ENCODE data around the gene EIF4EBP3.

EIF4EBP3 gene

DNA sequence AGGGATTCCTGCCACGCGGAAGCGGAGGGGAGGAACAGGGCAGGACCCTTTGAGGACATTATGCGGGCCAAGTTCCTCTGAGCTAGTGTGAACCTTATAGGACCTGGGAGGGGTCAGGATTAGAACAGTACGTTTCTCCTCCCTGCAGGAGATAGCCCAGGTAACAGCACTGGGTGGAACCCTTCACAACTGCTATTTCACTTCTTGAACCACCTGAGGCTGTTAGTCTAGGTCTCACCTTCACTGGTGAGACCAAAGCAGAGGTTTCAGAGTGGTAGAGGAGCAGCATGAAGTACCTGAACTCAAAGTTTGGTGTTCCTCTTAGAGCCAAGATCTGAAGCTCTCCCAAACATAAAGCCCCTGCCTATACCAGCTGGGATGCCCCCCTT lies 832 bp downstream of the EIF4EBP3 start:
- no peak for DNase-seq (ENCODE audit: low spot score)
- in situ Hi-C loops (cut with MboI; ENCODE audit: low pct_unique_long_range_greater_than_20kb, low sequenced_read_pairs, unreplicated experiment) = no loop called here
- TF ChIP-seq, protein P1, sequence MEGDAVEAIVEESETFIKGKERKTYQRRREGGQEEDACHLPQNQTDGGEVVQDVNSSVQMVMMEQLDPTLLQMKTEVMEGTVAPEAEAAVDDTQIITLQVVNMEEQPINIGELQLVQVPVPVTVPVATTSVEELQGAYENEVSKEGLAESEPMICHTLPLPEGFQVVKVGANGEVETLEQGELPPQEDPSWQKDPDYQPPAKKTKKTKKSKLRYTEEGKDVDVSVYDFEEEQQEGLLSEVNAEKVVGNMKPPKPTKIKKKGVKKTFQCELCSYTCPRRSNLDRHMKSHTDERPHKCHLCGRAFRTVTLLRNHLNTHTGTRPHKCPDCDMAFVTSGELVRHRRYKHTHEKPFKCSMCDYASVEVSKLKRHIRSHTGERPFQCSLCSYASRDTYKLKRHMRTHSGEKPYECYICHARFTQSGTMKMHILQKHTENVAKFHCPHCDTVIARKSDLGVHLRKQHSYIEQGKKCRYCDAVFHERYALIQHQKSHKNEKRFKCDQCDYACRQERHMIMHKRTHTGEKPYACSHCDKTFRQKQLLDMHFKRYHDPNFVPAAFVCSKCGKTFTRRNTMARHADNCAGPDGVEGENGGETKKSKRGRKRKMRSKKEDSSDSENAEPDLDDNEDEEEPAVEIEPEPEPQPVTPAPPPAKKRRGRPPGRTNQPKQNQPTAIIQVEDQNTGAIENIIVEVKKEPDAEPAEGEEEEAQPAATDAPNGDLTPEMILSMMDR (IDR thresholded peaks at IDR 0.05; ENCODE audit: extremely low read depth, insufficient read depth, missing control alignments) = no peak

DNA sequence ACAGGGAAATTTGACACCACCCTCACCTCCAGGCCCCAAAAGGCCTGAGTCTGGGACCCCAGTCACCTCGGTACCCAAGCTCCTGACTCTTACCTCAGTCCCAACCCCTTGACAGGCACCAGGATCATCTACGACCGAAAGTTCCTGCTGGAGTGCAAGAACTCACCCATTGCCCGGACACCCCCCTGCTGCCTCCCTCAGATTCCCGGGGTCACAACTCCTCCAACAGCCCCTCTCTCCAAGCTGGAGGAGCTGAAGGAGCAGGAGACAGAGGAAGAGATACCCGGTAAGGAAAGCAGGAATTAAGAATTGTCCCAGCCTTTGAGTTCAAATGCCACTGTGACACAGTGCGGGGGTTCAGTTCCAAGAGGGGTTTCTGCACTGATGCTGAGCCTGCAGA lies 1.3 kb downstream of the EIF4EBP3 start:
- in situ Hi-C loops (cut with MboI; ENCODE audit: low pct_unique_long_range_greater_than_20kb, low sequenced_read_pairs, unreplicated experiment) = no loop called here
- no peak for DNase-seq (ENCODE audit: low spot score)
- TF ChIP-seq, protein P1 (IDR thresholded peaks at IDR 0.05; ENCODE audit: extremely low read depth, insufficient read depth, missing control alignments) = no peak

DNA sequence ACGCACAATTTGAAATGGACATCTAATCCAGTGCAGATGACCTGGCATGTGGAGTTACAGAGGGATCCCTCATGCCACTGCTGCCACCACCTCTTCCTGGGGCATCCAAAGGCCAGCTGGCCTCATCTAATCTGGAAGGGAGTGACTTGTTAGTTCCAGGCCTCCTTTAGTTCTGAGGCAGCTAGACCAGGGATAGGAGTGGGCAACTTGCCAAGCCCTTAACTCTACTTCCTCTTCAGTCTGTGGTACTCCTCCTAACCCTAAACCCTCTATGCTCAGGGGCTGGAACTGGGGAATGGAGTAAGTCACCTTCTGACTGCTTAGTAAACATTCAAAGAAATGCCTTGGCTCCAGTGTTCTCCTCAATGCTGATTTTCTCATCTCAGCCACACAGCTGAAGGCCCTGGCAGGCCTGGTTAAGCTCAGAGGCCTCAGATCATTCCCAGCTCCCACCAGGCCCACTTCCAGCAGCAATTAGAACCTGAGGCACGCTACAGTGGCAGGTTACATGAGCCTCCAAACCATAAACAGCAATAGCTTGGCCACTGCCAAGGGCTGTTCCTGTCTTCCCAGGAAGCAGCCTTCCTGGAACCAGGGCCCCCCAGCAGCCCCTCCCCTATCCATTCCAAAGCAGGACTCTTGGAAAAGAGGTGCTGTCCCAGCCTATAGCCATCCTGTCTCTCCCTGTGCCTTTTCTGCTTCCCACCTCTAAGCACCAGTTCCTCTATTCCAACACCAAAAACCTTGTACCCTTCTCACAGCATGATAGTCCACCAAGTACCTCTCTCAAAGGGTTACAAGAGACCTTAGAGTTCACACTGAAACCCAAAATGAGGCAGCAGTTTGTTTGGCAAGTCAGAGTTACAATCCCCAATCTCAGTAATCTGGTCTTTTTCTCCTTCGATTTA lies 2.0 kb downstream of the EIF4EBP3 start:
- in situ Hi-C loops (cut with MboI; ENCODE audit: low pct_unique_long_range_greater_than_20kb, low sequenced_read_pairs, unreplicated experiment) = no loop called here
- TF ChIP-seq, protein P1 (IDR thresholded peaks at IDR 0.05; ENCODE audit: extremely low read depth, insufficient read depth, missing control alignments) = no peak
- no peak for DNase-seq (ENCODE audit: low spot score)

DNA sequence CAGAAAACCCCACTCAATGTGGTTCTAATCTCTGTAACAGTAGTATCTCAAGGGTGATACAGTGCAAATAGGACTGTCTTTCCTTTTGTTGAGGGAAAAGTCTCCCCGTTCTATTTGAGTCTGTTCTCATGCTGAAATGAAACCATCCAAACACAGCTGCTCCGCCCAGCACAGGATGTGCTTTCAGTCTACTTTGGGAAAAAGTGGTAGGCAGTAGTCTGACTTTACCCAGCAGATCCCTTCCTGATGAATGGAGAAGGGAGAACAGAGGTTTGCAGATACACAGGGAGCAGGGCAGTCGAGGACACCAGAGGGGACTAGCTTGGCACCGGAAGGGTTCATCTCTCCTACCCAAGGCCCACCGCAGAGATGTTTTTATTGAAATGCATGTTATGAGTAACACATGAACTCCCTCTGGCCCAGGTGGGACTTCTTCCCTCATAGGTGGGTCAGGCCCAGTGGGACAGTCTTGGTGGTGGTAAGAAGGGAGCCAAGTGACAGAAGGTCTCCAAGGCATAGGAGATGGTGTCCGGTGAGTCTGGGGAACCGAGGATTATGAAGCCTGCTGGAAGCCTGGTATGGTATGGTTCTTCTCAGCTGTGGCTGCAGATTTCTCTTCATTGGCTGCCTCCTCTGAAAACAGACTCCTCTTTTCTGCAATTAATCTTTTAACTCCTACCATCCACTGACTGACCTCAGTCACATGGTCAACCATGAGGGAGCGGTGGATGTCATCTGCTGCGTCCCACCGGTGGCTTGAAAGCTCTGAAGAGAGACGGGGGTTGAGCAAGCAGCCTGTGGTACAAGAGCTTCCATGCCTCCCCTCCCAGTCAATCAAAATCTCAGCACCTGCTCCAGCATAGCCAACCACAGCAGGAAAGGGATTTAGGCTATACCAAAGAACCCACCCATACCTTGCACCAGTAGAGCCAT lies 3.0 kb downstream of the EIF4EBP3 start:
- TF ChIP-seq, protein P1 (IDR thresholded peaks at IDR 0.05; ENCODE audit: extremely low read depth, insufficient read depth, missing control alignments) = no peak
- no peak for DNase-seq (ENCODE audit: low spot score)
- in situ Hi-C loops (cut with MboI; ENCODE audit: low pct_unique_long_range_greater_than_20kb, low sequenced_read_pairs, unreplicated experiment) = no loop called here

GRCh38 chr5:140551872-140552271 lies 4.4 kb downstream of the EIF4EBP3 start:
- TF ChIP-seq, protein P1 (IDR thresholded peaks at IDR 0.05; ENCODE audit: extremely low read depth, insufficient read depth, missing control alignments) = no peak
- no peak for DNase-seq (ENCODE audit: low spot score)
- in situ Hi-C loops (cut with MboI; ENCODE audit: low pct_unique_long_range_greater_than_20kb, low sequenced_read_pairs, unreplicated experiment) = no loop called here

GRCh38 chr5:140553657-140554056 lies 6.2 kb downstream of the EIF4EBP3 start:
- TF ChIP-seq, protein P1 (IDR thresholded peaks at IDR 0.05; ENCODE audit: extremely low read depth, insufficient read depth, missing control alignments) = no peak
- DNase-seq (ENCODE audit: low spot score) = no peak
- in situ Hi-C loops (cut with MboI; ENCODE audit: low pct_unique_long_range_greater_than_20kb, low sequenced_read_pairs, unreplicated experiment) = no loop called here
